K562 (cell line): ENCODE measurements around the gene MTMR3. TPM values are rescaled to one million over a fixed set of nuclear protein-coding genes. Genes with fewer than 3 reads are reported as not detected.

Source experiments
- CEBPZ ChIP-seq: fragments of 150-350 bp; IDR thresholded peaks from 2 replicates; pipeline ENCODE4 v1.6.1; 2014; ENCODE audit warnings: low read depth, mild to moderate bottlenecking, low read length, borderline replicate concordance
- DLX4 ChIP-seq: fragments of 250-450 bp; sonication (Bioruptor Pico); IDR thresholded peaks from 2 replicates; pipeline ENCODE4 v1.6.1; 2021; ENCODE audit warnings: mild to moderate bottlenecking
- KAT2B ChIP-seq: IDR thresholded peaks from one replicate; pipeline ENCODE4 v1.6.1; 2012; ENCODE audit warnings: low read depth, mild to moderate bottlenecking, control low read depth, inconsistent platforms, low read length, moderate library complexity
- NONO ChIP-seq, 2 experiments: fragments of 200-400 bp in 1 of 2; fragments of 450-650 bp in 1 of 2; formaldehyde crosslinking in 1 of 2; IDR thresholded peaks; 2 replicates each; pipeline ENCODE4 v1.6.1; 2017; ENCODE audit warnings: low read depth in 2 of 2, mild to moderate bottlenecking in 2 of 2, moderate library complexity in 2 of 2, low read length in 1 of 2
- PHF8 ChIP-seq: fragments of 200-600 bp; sonication (generic); IDR thresholded peaks from 2 replicates; pipeline ENCODE4 v1.6.1; 2012; ENCODE audit warnings: mixed run types, mild to moderate bottlenecking, inconsistent platforms, low read length, moderate library complexity, borderline replicate concordance
- POLR2AphosphoS5 ChIP-seq: IDR thresholded peaks from 2 replicates; pipeline ENCODE4 v1.6.1; 2011; ENCODE audit warnings: mild to moderate bottlenecking, low read depth, low read length, moderate library complexity; ENCODE audit not compliant: control insufficient read depth, insufficient read depth
- RBM34 ChIP-seq: fragments of 200-400 bp; formaldehyde crosslinking; IDR thresholded peaks from 2 replicates; pipeline ENCODE4 v1.6.1; 2018; ENCODE audit warnings: low read length, borderline replicate concordance; ENCODE audit not compliant: insufficient read depth
- SRSF9 ChIP-seq: fragments of 200-400 bp; formaldehyde crosslinking; IDR thresholded peaks from 2 replicates; pipeline ENCODE4 v1.6.1; 2017; ENCODE audit warnings: low read depth, low read length, borderline replicate concordance
- TAF7 ChIP-seq: fragments of 450-650 bp; IDR thresholded peaks from 2 replicates; pipeline ENCODE4 v1.6.1; 2016; ENCODE audit warnings: missing genetic modification characterization, missing compliant biosample characterization
- UBTF ChIP-seq, 2 experiments: IDR thresholded peaks; 2 replicates each; pipeline ENCODE4 v1.6.1; 2012; ENCODE audit warnings: improper control_type of control experiment in 2 of 2, low read depth in 2 of 2, low read length in 2 of 2, borderline replicate concordance in 1 of 2
- ZKSCAN3 ChIP-seq: fragments of 250-450 bp; sonication (Bioruptor Pico); IDR thresholded peaks from 2 replicates; pipeline ENCODE4 v1.4.0; 2020
- ZNF184 ChIP-seq: sonication (generic); formaldehyde crosslinking; IDR thresholded peaks from 2 replicates; pipeline ENCODE4 v1.5.0; 2020; ENCODE audit warnings: missing genetic modification reagents
- ZNF717 ChIP-seq: fragments of 250-450 bp; sonication (Bioruptor Pico); IDR thresholded peaks from 2 replicates; pipeline ENCODE4 v1.5.0; 2021
- polyA plus RNA-seq, 8 experiments: library from polyadenylated mRNA; depleted of rRNA in 4 of 8; stranded (reverse) in 5 of 8; unstranded in 3 of 8; fragments of >200 nt; fragmentation: Nextera tagmentation in 2 of 8; fragmentation: Illumina TruSeq in 1 of 8; extraction: Ambion mirVana in 2 of 8; extraction: Trizol in 1 of 8; gene quantifications; 2 replicates each; pipeline versions ENCODE4 v1.2.1 to v1.2.3, GENCODE V29; 2011 to 2014; ENCODE audit warnings: inconsistent platforms in 1 of 8, missing spikeins in 1 of 8
- total RNA-seq, 7 experiments: library from RNA; depleted of rRNA in 6 of 7; stranded (reverse); fragments of >200 nt in 6 of 7; fragmentation: Illumina TruSeq in 2 of 7; extraction: Trizol in 2 of 7; gene quantifications; 2 replicates each; pipeline versions ENCODE4 v1.2.1 to v1.2.3, GENCODE V29; 2011 to 2021; ENCODE audit warnings: low replicate concordance in 1 of 7
- TF ChIP-seq, protein P1 (sequence below): sonication (generic); formaldehyde crosslinking; IDR thresholded peaks from 2 replicates; pipeline ENCODE4 v1.8.1; 2023; ENCODE audit warnings: mild to moderate bottlenecking, missing genetic modification reagents
- TF ChIP-seq, protein P2 (sequence below): fragments of 450-650 bp; IDR thresholded peaks from 2 replicates; pipeline ENCODE4 v1.6.1; 2017; ENCODE audit warnings: mild to moderate bottlenecking, moderate library complexity

The MTMR3 gene
- total and polyA plus RNA-seq, 9 of the 15 experiments (the other 6 are each of a cell fraction or from before 2014, with no cell fraction given) = 1.6 to 13.7 (median 7.9) TPM

- TF ChIP-seq RBM34 (no peak), CEBPZ (no peak), SRSF9 (no peak), KAT2B (no peak), NONO (IDR thresholded peaks at IDR 0.05; ENCODE audit: low read depth in 2 of 2, low read length in 1 of 2) (peak in 1 of 2 experiments; percentile 9; a peak in 1 of 4 replicates), UBTF (IDR thresholded peaks at IDR 0.05; ENCODE audit: borderline replicate concordance in 1 of 2, low read depth in 2 of 2, low read length in 2 of 2) (peak; percentile 40 to 49; a peak in 2 of 4 replicates), ZNF717 (CRISPR knock-in tag) (no peak), POLR2AphosphoS5 (peak; percentile 57), PHF8 (peak; percentile 80; the same call in 1 of the 2 replicates), TAF7 (tag) (no peak), ZNF184 (no peak), DLX4 (CRISPR knock-in tag) (no peak), ZKSCAN3 (CRISPR knock-in tag) (no peak)
- TF ChIP-seq, protein P1, sequence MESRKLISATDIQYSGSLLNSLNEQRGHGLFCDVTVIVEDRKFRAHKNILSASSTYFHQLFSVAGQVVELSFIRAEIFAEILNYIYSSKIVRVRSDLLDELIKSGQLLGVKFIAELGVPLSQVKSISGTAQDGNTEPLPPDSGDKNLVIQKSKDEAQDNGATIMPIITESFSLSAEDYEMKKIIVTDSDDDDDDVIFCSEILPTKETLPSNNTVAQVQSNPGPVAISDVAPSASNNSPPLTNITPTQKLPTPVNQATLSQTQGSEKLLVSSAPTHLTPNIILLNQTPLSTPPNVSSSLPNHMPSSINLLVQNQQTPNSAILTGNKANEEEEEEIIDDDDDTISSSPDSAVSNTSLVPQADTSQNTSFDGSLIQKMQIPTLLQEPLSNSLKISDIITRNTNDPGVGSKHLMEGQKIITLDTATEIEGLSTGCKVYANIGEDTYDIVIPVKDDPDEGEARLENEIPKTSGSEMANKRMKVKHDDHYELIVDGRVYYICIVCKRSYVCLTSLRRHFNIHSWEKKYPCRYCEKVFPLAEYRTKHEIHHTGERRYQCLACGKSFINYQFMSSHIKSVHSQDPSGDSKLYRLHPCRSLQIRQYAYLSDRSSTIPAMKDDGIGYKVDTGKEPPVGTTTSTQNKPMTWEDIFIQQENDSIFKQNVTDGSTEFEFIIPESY (CRISPR knock-in tag) = no peak
- TF ChIP-seq, protein P2, sequence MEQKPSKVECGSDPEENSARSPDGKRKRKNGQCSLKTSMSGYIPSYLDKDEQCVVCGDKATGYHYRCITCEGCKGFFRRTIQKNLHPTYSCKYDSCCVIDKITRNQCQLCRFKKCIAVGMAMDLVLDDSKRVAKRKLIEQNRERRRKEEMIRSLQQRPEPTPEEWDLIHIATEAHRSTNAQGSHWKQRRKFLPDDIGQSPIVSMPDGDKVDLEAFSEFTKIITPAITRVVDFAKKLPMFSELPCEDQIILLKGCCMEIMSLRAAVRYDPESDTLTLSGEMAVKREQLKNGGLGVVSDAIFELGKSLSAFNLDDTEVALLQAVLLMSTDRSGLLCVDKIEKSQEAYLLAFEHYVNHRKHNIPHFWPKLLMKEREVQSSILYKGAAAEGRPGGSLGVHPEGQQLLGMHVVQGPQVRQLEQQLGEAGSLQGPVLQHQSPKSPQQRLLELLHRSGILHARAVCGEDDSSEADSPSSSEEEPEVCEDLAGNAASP = no peak
These were observed at the start of gene MTMR3 (continued) for GRCh38 chr22:29883045-29883774.
